Uterus (tissue), 4 donors: Measurements from ENCODE around the gene CDK5R2. TPM values are rescaled to one million over a fixed set of nuclear protein-coding genes. Genes with fewer than 3 reads are reported as not detected.

ENCODE experiments used
- DNase-seq, 2 donors: peaks; one replicate each; pipeline ENCODE4 v3.0.0-alpha.2; 2019 to 2020
- H3K27ac ChIP-seq, 2 donors: fragments of 200-600 bp; sonication (generic); 1 replicate in 1 of 2; 2 replicates in 1 of 2; pipeline ENCODE4 v1.5.1; 2016 to 2018
- H3K27me3 ChIP-seq, 2 donors: fragments of 200-600 bp; sonication (generic); one replicate each; pipeline ENCODE4 v1.5.1; 2018 to 2019; ENCODE audit warnings: control low read depth in 1 of 2
- H3K36me3 ChIP-seq, 2 donors: fragments of 200-600 bp; sonication (generic); one replicate each; pipeline ENCODE4 v1.5.1; 2019; ENCODE audit warnings: control low read depth in 1 of 2
- H3K4me1 ChIP-seq, 2 donors: fragments of 200-600 bp; sonication (generic); one replicate each; pipeline ENCODE4 v1.5.1; 2018 to 2019; ENCODE audit warnings: control low read depth in 1 of 2
- H3K4me3 ChIP-seq, 2 donors: fragments of 200-600 bp; sonication (generic); 1 replicate in 1 of 2; 2 replicates in 1 of 2; pipeline ENCODE4 v1.5.1; 2018 to 2019; ENCODE audit warnings: mild to moderate bottlenecking in 1 of 2
- H3K9me3 ChIP-seq, 2 donors: fragments of 200-600 bp; sonication (generic); one replicate each; pipeline ENCODE4 v1.5.1; 2019; ENCODE audit warnings: control low read depth in 1 of 2
- POLR2A ChIP-seq, 2 donors: fragments of 450-650 bp; IDR thresholded peaks; one replicate each; pipeline ENCODE4 v1.6.1; 2016; ENCODE audit warnings: antibody characterized with exemption in 2 of 2, mild to moderate bottlenecking in 1 of 2, moderate library complexity in 1 of 2
- intact Hi-C: fragments of 100-400 bp; cut with DNase I; formaldehyde crosslinking; loops from one replicate; pipeline ENCODE4 v1.15.1; 2023; ENCODE audit warnings: low total_unique reads
- total RNA-seq, 4 donors: library from RNA; depleted of rRNA in 3 of 4; stranded (reverse); fragments of >200 nt in 3 of 4; gene quantifications; one replicate each; pipeline versions ENCODE4 v1.1.0 to v1.2.4, GENCODE V29; 2014 to 2023
- TF ChIP-seq, protein P1 (sequence below), 4 experiments: fragments of 200-600 bp in 2 of 4; fragments of 450-650 bp in 2 of 4; sonication (generic) in 2 of 4; IDR thresholded peaks; one replicate each; pipeline ENCODE4 v1.5.1; 2016 to 2019; ENCODE audit warnings: antibody characterized with exemption in 4 of 4, mild to moderate bottlenecking in 2 of 4, moderate library complexity in 1 of 4
- donor health status: DM: yes; HTN: yes; CAD: no.

The CDK5R2 gene
- total RNA-seq, 4 donors from 2014 or later, result not detected

DNA sequence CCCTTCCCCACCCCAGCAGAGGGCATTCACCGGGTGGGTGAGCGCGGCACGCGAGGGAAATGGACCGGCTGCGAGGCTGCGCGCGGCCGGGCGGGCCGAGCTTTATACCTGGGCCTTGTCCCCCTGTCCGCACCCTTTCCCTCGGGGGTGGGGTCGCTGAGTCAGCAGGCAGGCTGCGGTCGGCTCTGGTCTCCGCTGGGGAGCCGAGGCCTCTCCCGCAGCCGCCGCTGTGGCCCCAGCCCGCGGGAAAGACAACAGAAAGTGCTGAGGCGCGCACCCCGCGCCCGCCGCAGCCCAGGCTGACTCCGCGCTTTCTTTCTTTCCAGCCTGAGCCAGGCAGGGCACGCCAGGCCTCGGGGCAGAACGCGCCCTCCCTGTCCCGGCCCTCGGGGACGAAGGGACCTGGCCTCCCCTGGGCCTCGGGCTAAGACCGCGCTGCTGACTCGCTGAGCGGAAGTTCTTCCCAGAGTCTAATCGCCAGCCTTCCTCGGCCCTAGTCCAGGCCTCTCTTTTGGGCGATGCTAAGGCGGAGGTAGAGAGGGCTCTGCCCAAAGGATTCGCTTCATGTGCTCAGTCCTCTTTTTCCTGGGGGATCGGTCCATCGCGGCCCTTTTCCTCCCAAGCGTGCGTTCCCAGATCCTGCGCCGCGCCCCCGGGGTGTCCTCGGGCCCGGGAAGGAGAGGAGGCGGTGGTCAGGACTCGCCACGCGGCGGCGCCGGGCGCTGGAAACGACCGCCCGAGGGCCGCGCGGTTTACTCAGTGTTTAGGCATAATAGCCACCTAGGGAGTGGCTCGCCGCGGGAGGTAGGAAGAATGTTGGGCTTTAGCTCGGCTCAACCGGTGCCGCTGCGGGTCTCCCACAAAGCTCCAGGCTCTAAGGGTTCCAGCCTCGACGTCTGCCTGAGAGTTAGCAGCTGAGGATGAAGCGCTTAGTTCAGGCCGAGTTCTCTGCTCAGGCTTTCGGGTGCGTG, 34.2 kb downstream of the CDK5R2 start, which contains the start of gene CRYBA2:
Gene CRYBA2 (minus strand): TSS at position 78 of the 971 bp plus-strand sequence. CDS start 246 bp downstream, outside the sequence.
- no peak for DNase-seq
- intact Hi-C loops, result no loop called here
- Histone ChIP-seq H3K27me3 (peaks cover 14 to 65% of the 10 kb centered on the region in 2 donors), H3K27ac (no peak within 1 kb of the TSS), H3K4me3 (peak within 1 kb of the TSS; percentile 7 to 14), H3K36me3 (no peaks in the 10 kb centered on the region), H3K9me3 (no peaks in the 10 kb centered on the region), H3K4me1 (peaks cover 0 to 15% of the 10 kb centered on the region in 2 donors)
- TF ChIP-seq, protein P1, sequence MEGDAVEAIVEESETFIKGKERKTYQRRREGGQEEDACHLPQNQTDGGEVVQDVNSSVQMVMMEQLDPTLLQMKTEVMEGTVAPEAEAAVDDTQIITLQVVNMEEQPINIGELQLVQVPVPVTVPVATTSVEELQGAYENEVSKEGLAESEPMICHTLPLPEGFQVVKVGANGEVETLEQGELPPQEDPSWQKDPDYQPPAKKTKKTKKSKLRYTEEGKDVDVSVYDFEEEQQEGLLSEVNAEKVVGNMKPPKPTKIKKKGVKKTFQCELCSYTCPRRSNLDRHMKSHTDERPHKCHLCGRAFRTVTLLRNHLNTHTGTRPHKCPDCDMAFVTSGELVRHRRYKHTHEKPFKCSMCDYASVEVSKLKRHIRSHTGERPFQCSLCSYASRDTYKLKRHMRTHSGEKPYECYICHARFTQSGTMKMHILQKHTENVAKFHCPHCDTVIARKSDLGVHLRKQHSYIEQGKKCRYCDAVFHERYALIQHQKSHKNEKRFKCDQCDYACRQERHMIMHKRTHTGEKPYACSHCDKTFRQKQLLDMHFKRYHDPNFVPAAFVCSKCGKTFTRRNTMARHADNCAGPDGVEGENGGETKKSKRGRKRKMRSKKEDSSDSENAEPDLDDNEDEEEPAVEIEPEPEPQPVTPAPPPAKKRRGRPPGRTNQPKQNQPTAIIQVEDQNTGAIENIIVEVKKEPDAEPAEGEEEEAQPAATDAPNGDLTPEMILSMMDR (IDR thresholded peaks at IDR 0.05), result no peak
- no peak for TF ChIP-seq POLR2A (IDR thresholded peaks at IDR 0.05)

- Histone ChIP-seq H3K27me3 (peaks cover 14 to 49% of the 10 kb centered on the region in 2 donors), H3K27ac (no peak overlapping the region), H3K4me3 (no peak overlapping the region)
Observed at GRCh38 chr2:218995561-218995960, 36.1 kb downstream of the CDK5R2 start.

DNA sequence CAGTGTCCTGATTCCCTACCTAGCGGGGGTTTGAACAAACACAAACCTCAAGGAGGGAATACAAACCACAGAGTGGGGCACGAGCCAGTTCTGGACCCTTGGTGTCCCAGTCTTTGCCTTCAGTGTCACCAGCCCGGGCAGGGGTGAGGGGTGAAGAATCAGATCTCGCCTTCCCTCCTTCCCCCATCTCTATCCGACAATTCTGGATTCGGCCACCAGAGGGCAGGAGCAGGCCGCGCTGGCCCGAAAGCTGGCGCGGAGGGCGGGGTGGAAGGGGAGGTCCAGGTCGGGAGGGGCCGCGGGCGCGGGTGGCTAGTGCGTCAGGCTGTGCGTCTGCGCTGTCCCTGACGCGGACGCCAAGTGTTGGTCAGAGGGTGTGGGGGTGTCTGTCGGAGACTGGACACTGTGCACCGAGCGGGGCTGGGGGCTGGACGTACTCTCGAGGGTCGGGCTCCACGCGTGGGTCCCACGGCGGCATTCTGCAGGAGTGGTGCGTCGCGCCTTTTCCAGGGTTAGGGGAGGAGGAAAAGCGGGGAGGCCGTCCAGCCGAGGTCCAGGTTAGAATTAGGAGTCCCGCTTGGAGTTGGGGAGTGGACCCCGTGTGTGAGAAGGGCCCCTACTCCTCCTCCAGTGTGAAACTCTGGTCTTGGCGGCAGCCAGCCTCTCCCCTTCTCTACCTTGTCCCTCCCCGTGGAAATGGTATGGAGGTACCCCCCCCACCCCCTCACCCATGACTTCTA, 36.7 kb downstream of the CDK5R2 start:
- TF ChIP-seq, protein P1 (IDR thresholded peaks at IDR 0.05), result peak; percentile 79 to 88 (median 81)
- peak in 1 of 2 donors; percentile 35 for TF ChIP-seq POLR2A (IDR thresholded peaks at IDR 0.05)
- H3K27me3 ChIP-seq, result peaks cover 14 to 49% of the 10 kb centered on the region in 2 donors
- H3K27ac ChIP-seq, result no peak overlapping the region
- DNase-seq, result peak; percentile 74 to 80
- intact Hi-C loops, result no loop called here
- H3K9me3 ChIP-seq, result no peaks in the 10 kb centered on the region
- peak overlapping the region in 1 of 2 donors; percentile 9 for H3K4me3 ChIP-seq
- H3K36me3 ChIP-seq, result no peaks in the 10 kb centered on the region
- peaks cover 0 to 15% of the 10 kb centered on the region in 2 donors for H3K4me1 ChIP-seq

More at GRCh38 chr2:218995561-218995960, 36.1 kb downstream of the CDK5R2 start:
- H3K4me1 ChIP-seq, result peaks cover 0 to 15% of the 10 kb centered on the region in 2 donors
- no peak for DNase-seq
- intact Hi-C loops, result no loop called here
- H3K9me3 ChIP-seq, result no peaks in the 10 kb centered on the region
- TF ChIP-seq POLR2A (IDR thresholded peaks at IDR 0.05), result no peak
- TF ChIP-seq, protein P1 (IDR thresholded peaks at IDR 0.05), result no peak
- no peaks in the 10 kb centered on the region for H3K36me3 ChIP-seq

DNA sequence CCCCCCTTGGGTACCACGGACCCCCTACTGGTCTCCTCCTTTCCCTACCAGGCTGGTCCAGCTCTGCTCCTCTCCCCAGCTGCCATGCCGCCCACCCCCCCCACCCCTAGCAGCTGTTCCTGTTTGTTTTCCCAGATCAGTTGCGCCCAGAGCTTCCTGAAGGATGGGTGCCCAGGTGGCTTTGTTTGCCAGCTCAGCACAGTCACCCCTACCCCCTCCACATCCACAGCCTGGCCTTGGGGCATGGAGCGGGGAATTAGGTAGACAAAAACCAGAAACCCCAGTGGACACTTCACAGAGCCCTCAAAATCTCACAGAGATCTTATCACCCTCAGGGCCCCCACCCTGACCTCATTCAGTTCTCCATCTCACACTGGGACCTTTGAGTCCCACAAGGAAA, 37.5 kb downstream of the CDK5R2 start:
- Histone ChIP-seq H3K27ac (no peak overlapping the region), H3K27me3 (peaks cover 19 to 51% of the 10 kb centered on the region in 2 donors), H3K9me3 (no peaks in the 10 kb centered on the region), H3K4me1 (peaks cover 0 to 22% of the 10 kb centered on the region in 2 donors), H3K36me3 (no peaks in the 10 kb centered on the region), H3K4me3 (no peak overlapping the region)
- TF ChIP-seq, protein P1 (IDR thresholded peaks at IDR 0.05), result no peak
- no peak for TF ChIP-seq POLR2A (IDR thresholded peaks at IDR 0.05)
- intact Hi-C loops, result no loop called here
- DNase-seq, result no peak
